HEK293 (cell line): ENCODE measurements around the gene WWTR1.
A peak's percentile ranks its signal among the peaks of the same experiment; 100 is the strongest.

ENCODE experiments used
- CTCF ChIA-PET: fragments of 350-600 bp; formaldehyde crosslinking; extraction: SDS; loops from one replicate; lab custom pipeline; 2021; ENCODE audit warnings: antibody characterized with exemption; lab: Yijun Ruan, JAX
- POLR2A ChIA-PET: fragments of 300-600 bp; formaldehyde crosslinking; extraction: SDS; loops from one replicate; lab custom pipeline; 2020; ENCODE audit warnings: antibody characterized with exemption, inconsistent platforms; lab: Yijun Ruan, JAX
- H3K27ac ChIP-seq: fragments of 200-500 bp; sonication (Bioruptor generic); 2 replicates; pipeline ENCODE4 v1.5.1; 2014; ENCODE audit warnings: low read depth, low read length, control low read depth, inconsistent platforms; ENCODE audit errors: extremely low read depth
- H3K36me3 ChIP-seq, 2 experiments: fragments of 200-500 bp in 1 of 2; sonication (Bioruptor generic) in 1 of 2; 1 replicate in 1 of 2; 2 replicates in 1 of 2; pipeline ENCODE4 v1.5.1; 2014 to 2017; ENCODE audit warnings: inconsistent platforms in 2 of 2, low read length in 2 of 2; ENCODE audit not compliant: control insufficient read depth in 2 of 2, insufficient read depth in 1 of 2
- H3K4me1 ChIP-seq: fragments of 200-500 bp; sonication (Bioruptor generic); 2 replicates; pipeline ENCODE4 v1.5.1; 2014; ENCODE audit warnings: mild to moderate bottlenecking, low read length, inconsistent platforms; ENCODE audit not compliant: control insufficient read depth, insufficient read depth
- H3K4me3 ChIP-seq: 2 replicates; pipeline ENCODE4 v1.5.1; 2011; ENCODE audit warnings: low read depth, mild to moderate bottlenecking, control low read depth, low read length, moderate library complexity
- H3K9me3 ChIP-seq: fragments of 200-500 bp; sonication (Bioruptor generic); 2 replicates; pipeline ENCODE4 v1.5.1; 2014; ENCODE audit warnings: low read depth, low read length, inconsistent platforms; ENCODE audit not compliant: control insufficient read depth, insufficient read depth
- ATF2 ChIP-seq: fragments of 450-650 bp; formaldehyde crosslinking; IDR thresholded peaks from 2 replicates; pipeline ENCODE4 v1.5.1; 2016; ENCODE audit warnings: missing biosample characterization, missing genetic modification characterization, low read depth
- GFI1B ChIP-seq: fragments of 450-650 bp; formaldehyde crosslinking; IDR thresholded peaks from 2 replicates; pipeline ENCODE4 v1.5.1; 2016; ENCODE audit warnings: missing biosample characterization, missing genetic modification characterization
- GLI4 ChIP-seq: fragments of 450-650 bp; formaldehyde crosslinking; IDR thresholded peaks from 2 replicates; pipeline ENCODE4 v1.5.1; 2016; ENCODE audit warnings: missing biosample characterization, missing genetic modification characterization
- GLIS1 ChIP-seq: fragments of 450-650 bp; formaldehyde crosslinking; IDR thresholded peaks from 2 replicates; pipeline ENCODE4 v1.5.1; 2016; ENCODE audit warnings: missing biosample characterization, missing genetic modification characterization
- SALL2 ChIP-seq: fragments of 450-650 bp; formaldehyde crosslinking; IDR thresholded peaks from 2 replicates; pipeline ENCODE4 v1.5.0; 2017; ENCODE audit warnings: missing biosample characterization, mild to moderate bottlenecking, missing genetic modification characterization, borderline replicate concordance
- SCRT1 ChIP-seq: fragments of 450-650 bp; formaldehyde crosslinking; IDR thresholded peaks from 2 replicates; pipeline ENCODE4 v1.5.1; 2016; ENCODE audit warnings: missing biosample characterization, missing genetic modification characterization, borderline replicate concordance
- ZBTB49 ChIP-seq: fragments of 450-650 bp; formaldehyde crosslinking; IDR thresholded peaks from 2 replicates; pipeline ENCODE4 v1.5.1; 2016; ENCODE audit warnings: missing biosample characterization, missing genetic modification characterization, low read depth
- ZNF112 ChIP-seq: fragments of 450-650 bp; formaldehyde crosslinking; IDR thresholded peaks from 2 replicates; pipeline ENCODE4 v1.5.0; 2017; ENCODE audit warnings: missing biosample characterization, missing genetic modification characterization
- ZNF132 ChIP-seq: fragments of 450-650 bp; formaldehyde crosslinking; IDR thresholded peaks from 2 replicates; pipeline ENCODE4 v1.5.1; 2017; ENCODE audit warnings: missing biosample characterization, missing genetic modification characterization, borderline replicate concordance
- ZNF248 ChIP-seq: fragments of 450-650 bp; formaldehyde crosslinking; IDR thresholded peaks from 2 replicates; pipeline ENCODE4 v1.5.1; 2017; ENCODE audit warnings: missing biosample characterization, missing genetic modification characterization
- ZNF354C ChIP-seq: fragments of 450-650 bp; formaldehyde crosslinking; IDR thresholded peaks from 2 replicates; pipeline ENCODE4 v1.5.1; 2016; ENCODE audit warnings: missing biosample characterization, missing genetic modification characterization, low read depth, borderline replicate concordance
- ZNF692 ChIP-seq: fragments of 450-650 bp; formaldehyde crosslinking; IDR thresholded peaks from 2 replicates; pipeline ENCODE4 v1.5.1; 2016; ENCODE audit warnings: missing biosample characterization, missing genetic modification characterization
- ZNF785 ChIP-seq: fragments of 450-650 bp; formaldehyde crosslinking; IDR thresholded peaks from 2 replicates; pipeline ENCODE4 v1.5.1; 2016; ENCODE audit warnings: missing biosample characterization, missing genetic modification characterization

WWTR1 gene

GRCh38 chr3:149506540-149506939 lies 151.3 kb downstream of the WWTR1 start:
- POLR2A ChIA-PET: no interaction called here
- CTCF ChIA-PET: no interaction called here
- Histone ChIP-seq H3K9me3 (no peaks in the 10 kb centered on the region), H3K4me1 (no peaks in the 10 kb centered on the region), H3K27ac (no peak overlapping the region), H3K4me3 (no peak overlapping the region), H3K36me3 (no peaks in the 10 kb centered on the region)
- TF ChIP-seq SCRT1 (tag by site-specific recombination) (no peak), GLIS1 (tag by site-specific recombination) (peak; percentile 69), GLI4 (tag by site-specific recombination) (no peak), ZNF132 (tag by site-specific recombination) (no peak), ZBTB49 (tag by site-specific recombination) (no peak)

GRCh38 chr3:149502438-149502837 lies 155.4 kb downstream of the WWTR1 start:
- POLR2A ChIA-PET: no interaction called here
- TF ChIP-seq ATF2 (peak; percentile 60), ZNF112 (no peak)
- TF ChIP-seq, all 188 proteins: peak for 1
- Histone ChIP-seq H3K9me3 (no peaks in the 10 kb centered on the region), H3K27ac (no peak overlapping the region), H3K36me3 (no peaks in the 10 kb centered on the region), H3K4me3 (no peak overlapping the region), H3K4me1 (no peaks in the 10 kb centered on the region)
- CTCF ChIA-PET: interaction anchor here (0.6 to 1.6 kb wide), 4 partner anchors 9 to 994 kb away, joined by 3 to 10 read pairs (median 4); no protein-coding TSS in a partner anchor

GRCh38 chr3:149501524-149501923 lies 156.3 kb downstream of the WWTR1 start:
- Histone ChIP-seq H3K9me3 (no peaks in the 10 kb centered on the region), H3K27ac (no peak overlapping the region), H3K4me3 (no peak overlapping the region), H3K4me1 (no peaks in the 10 kb centered on the region)
- CTCF ChIA-PET: interaction anchor here (0.6 to 1.6 kb wide), 4 partner anchors 8 to 995 kb away, joined by 3 to 10 read pairs (median 4); no protein-coding TSS in a partner anchor
- TF ChIP-seq ZNF248 (no peak), SALL2 (tag by site-specific recombination) (no peak), ZNF785 (tag by site-specific recombination) (no peak), GFI1B (tag by site-specific recombination) (no peak), ZNF354C (no peak), ZNF692 (tag by site-specific recombination) (no peak)
- TF ChIP-seq, all 188 proteins: peak for 0
- no peaks in the 10 kb centered on the region for H3K36me3 ChIP-seq
- POLR2A ChIA-PET: no interaction called here
